SU-DHL-6 (cell line): ENCODE results near the gene PKIB.

Experiments used
- EZH2phosphoT487 ChIP-seq: fragments of 200-600 bp; sonication (generic), shearing (Covaris generic); conservative IDR thresholded peaks from 2 replicates; pipeline ENCODE4 v1.6.1; 2018; ENCODE audit warnings: mild to moderate bottlenecking, antibody characterized with exemption, low read length, moderate library complexity, mixed read lengths
- TF ChIP-seq, protein P1 (sequence below): fragments of 200-600 bp; sonication (generic); IDR thresholded peaks from one replicate; pipeline ENCODE4 v1.5.1; 2017; ENCODE audit warnings: antibody characterized with exemption, mild to moderate bottlenecking, low read length, moderate library complexity; ENCODE audit not compliant: insufficient read depth, poor library complexity, severe bottlenecking

DNA sequence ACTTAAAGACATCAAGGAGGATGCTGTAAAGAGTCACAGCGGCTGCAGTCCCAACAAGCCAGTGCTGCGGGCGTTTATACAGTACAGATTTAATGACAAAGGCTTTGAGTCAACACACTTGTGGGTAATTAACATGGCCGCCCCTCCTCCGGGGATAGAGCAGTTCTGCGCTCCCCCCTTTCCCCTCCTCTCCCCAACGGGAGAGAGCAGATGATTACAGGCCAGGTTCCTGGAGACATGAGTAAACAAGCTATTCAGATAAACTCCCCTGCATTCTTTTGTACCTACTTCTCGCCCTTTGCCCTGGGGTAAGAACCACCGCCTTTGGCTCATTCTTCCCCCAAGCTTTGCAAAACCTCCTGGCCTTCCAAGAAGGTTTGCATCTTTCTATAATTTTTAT, 145.7 kb downstream of the PKIB start:
- TF ChIP-seq EZH2phosphoT487 = no peak
- TF ChIP-seq, protein P1, sequence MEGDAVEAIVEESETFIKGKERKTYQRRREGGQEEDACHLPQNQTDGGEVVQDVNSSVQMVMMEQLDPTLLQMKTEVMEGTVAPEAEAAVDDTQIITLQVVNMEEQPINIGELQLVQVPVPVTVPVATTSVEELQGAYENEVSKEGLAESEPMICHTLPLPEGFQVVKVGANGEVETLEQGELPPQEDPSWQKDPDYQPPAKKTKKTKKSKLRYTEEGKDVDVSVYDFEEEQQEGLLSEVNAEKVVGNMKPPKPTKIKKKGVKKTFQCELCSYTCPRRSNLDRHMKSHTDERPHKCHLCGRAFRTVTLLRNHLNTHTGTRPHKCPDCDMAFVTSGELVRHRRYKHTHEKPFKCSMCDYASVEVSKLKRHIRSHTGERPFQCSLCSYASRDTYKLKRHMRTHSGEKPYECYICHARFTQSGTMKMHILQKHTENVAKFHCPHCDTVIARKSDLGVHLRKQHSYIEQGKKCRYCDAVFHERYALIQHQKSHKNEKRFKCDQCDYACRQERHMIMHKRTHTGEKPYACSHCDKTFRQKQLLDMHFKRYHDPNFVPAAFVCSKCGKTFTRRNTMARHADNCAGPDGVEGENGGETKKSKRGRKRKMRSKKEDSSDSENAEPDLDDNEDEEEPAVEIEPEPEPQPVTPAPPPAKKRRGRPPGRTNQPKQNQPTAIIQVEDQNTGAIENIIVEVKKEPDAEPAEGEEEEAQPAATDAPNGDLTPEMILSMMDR = no peak
